ENCODE results near the gene ARHGAP11A.

Gene ARHGAP11A

GRCh38 chr15:32688151-32688639 is 72.9 kb downstream of the ARHGAP11A start:
- DNase-seq: no peak

All from CD4-positive, alpha-beta T cell treated with Interleukin-1 beta for 1 hour (primary cell).